Stomach (tissue), 9 donors: ENCODE results near the gene FRMD1. TPM values are rescaled to one million over a fixed set of nuclear protein-coding genes. Genes with fewer than 3 reads are reported as not detected.

ENCODE experiments used
- DNase-seq, 2 donors: peaks; one replicate each; pipeline versions ENCODE4 v3.0.0 to v3.0.0-alpha.2; 2013 to 2019
- H3K27ac ChIP-seq, 5 donors: fragments of 200-600 bp in 4 of 5; sonication (generic) in 4 of 5; one replicate each; pipeline ENCODE4 v1.5.1; 2013 to 2019; ENCODE audit warnings: mild to moderate bottlenecking in 1 of 5, moderate library complexity in 1 of 5
- H3K27me3 ChIP-seq, 3 donors: fragments of 200-600 bp; sonication (generic); one replicate each; pipeline ENCODE4 v1.5.1; 2017 to 2019; ENCODE audit warnings: mixed run types in 1 of 3
- H3K36me3 ChIP-seq, 4 donors: fragments of 200-600 bp; sonication (generic); 1 replicate in 3 of 4; 2 replicates in 1 of 4; pipeline ENCODE4 v1.5.1; 2016 to 2019
- H3K4me1 ChIP-seq, 4 donors: fragments of 200-600 bp; sonication (generic); one replicate each; pipeline ENCODE4 v1.5.1; 2016 to 2019
- H3K4me3 ChIP-seq, 4 donors: fragments of 200-600 bp; sonication (generic) in 3 of 4; one replicate each; pipeline ENCODE4 v1.5.1; 2016 to 2019; ENCODE audit warnings: mild to moderate bottlenecking in 1 of 4
- H3K9me3 ChIP-seq, 4 donors: fragments of 200-600 bp; sonication (generic); one replicate each; pipeline ENCODE4 v1.5.1; 2016 to 2019
- CTCF ChIP-seq, 7 experiments: fragments of 450-650 bp in 4 of 7; fragments of 200-600 bp in 3 of 7; sonication (generic) in 3 of 7; IDR thresholded peaks; one replicate each; pipeline ENCODE4 v1.5.1; 2016 to 2019; ENCODE audit warnings: antibody characterized with exemption in 7 of 7, control low read depth in 2 of 7, mild to moderate bottlenecking in 1 of 7
- EP300 ChIP-seq: sonication (generic); formaldehyde crosslinking; IDR thresholded peaks from one replicate; pipeline ENCODE4 v1.6.1; 2017; ENCODE audit warnings: antibody characterized with exemption
- POLR2A ChIP-seq, 4 donors: fragments of 450-650 bp; IDR thresholded peaks; one replicate each; pipeline ENCODE4 v1.6.1; 2016; ENCODE audit warnings: antibody characterized with exemption in 4 of 4, control low read depth in 2 of 4, mild to moderate bottlenecking in 1 of 4, moderate library complexity in 1 of 4
- POLR2AphosphoS5 ChIP-seq, 3 donors: sonication (generic); formaldehyde crosslinking; IDR thresholded peaks; one replicate each; pipeline ENCODE4 v1.6.1; 2016; ENCODE audit warnings: antibody characterized with exemption in 3 of 3
- WGBS, 5 donors: extraction: QIAGEN DNeasy Blood & Tissue Kit in 3 of 5; methylation state at CpG; one replicate each; pipeline versions ENCODE4 v1.1.5 to v1.1.7; 2013 to 2018; 5-methylcytosine and 5-hydroxymethylcytosine counted together
- intact Hi-C: fragments of 100-400 bp; cut with DNase I; formaldehyde crosslinking; loops from one replicate; pipeline ENCODE4 v1.15.1; 2023; ENCODE audit warnings: low total_unique reads
- polyA plus RNA-seq, 3 donors: library from polyadenylated mRNA; stranded (reverse); fragments of 200-250 nt; gene quantifications; one replicate each; pipeline ENCODE4 v1.2.3, GENCODE V29; 2013
- total RNA-seq, 5 donors: library from RNA; depleted of rRNA; stranded (reverse); fragments of >200 nt; gene quantifications; one replicate each; pipeline versions ENCODE4 v1.1.0 to v1.2.3, GENCODE V29; 2014 to 2016
- donor health status: healthy with polysubstance abuse.
- donor health status: Bipolar disorder and iron deficiency.
- donor health status: healthy.

Gene FRMD1
- total and polyA plus RNA-seq, 8 donors: 0.43 to 42.9 (median 7.7) TPM

DNA sequence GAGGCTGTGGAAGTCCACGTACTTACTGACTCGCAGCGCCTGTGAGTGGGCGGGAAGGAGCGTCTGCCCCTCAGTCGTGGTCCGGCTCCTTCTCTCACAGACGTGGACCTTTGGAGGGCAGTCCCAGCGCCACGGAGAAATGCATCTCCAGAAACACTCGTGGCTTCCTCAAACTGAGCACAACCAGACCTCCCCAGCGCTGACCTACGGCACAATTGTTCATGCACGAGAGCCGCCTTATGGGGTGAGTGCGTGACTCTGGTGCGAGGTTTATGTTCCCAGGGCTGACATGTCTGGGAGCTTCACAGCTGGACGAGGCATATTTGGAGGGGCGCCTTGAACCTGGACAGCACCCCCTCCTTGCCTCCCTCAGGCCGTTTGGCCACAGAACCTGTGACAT lies 29.7 kb downstream of the FRMD1 start:
- intact Hi-C loops: no loop called here
- no peaks in the 10 kb centered on the region for H3K9me3 ChIP-seq
- no peak overlapping the region for H3K4me3 ChIP-seq
- H3K4me1 ChIP-seq: peaks cover 0 to 10% (median 4%) of the 10 kb centered on the region in 4 donors
- H3K27ac ChIP-seq: no peak overlapping the region
- no peak for TF ChIP-seq POLR2A (IDR thresholded peaks at IDR 0.05)
- TF ChIP-seq EP300: no peak
- no peaks in the 10 kb centered on the region for H3K36me3 ChIP-seq
- no peaks in the 10 kb centered on the region for H3K27me3 ChIP-seq
- no peak for DNase-seq
- WGBS, 5 donors: 91 to 94% (median 93%) methylated on average over 15 to 20 of the region's 20 CpGs

DNA sequence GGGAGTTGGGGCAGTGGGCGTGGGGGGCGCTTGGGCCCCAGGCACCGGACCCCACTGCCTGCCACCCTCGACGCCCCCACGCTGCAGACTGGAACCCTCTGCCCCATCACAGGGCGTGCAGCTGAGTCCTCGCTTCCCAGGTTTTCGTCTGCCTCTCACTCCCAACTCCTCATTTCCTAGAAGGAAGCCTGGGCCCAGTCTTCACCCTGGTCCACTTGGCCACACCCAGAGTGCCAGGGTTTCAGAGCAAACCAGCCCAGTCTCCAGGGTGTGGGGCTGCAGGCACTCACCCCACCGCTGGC lies 30.3 kb downstream of the FRMD1 start:
- Histone ChIP-seq H3K4me3 (no peak overlapping the region), H3K9me3 (no peaks in the 10 kb centered on the region), H3K4me1 (peaks cover 0 to 9% (median 4%) of the 10 kb centered on the region in 4 donors), H3K27me3 (no peaks in the 10 kb centered on the region), H3K36me3 (no peaks in the 10 kb centered on the region), H3K27ac (no peak overlapping the region)
- TF ChIP-seq EP300 (no peak), CTCF (IDR thresholded peaks at IDR 0.05) (no peak), POLR2A (IDR thresholded peaks at IDR 0.05) (no peak), POLR2AphosphoS5 (IDR thresholded peaks at IDR 0.05) (no peak)
- intact Hi-C loops: no loop called here
- WGBS, 5 donors: 81 to 99% (median 93%) methylated on average over 10 of the region's 10 CpGs
- no peak for DNase-seq

- H3K36me3 ChIP-seq: no peaks in the 10 kb centered on the region
- no peaks in the 10 kb centered on the region for H3K9me3 ChIP-seq
- WGBS, 5 donors: 79 to 85% (median 84%) methylated on average over 27 to 31 of the region's 31 CpGs
- peaks cover 0 to 9% (median 4%) of the 10 kb centered on the region in 4 donors for H3K4me1 ChIP-seq
- TF ChIP-seq CTCF (IDR thresholded peaks at IDR 0.05): no peak
- no peak for TF ChIP-seq EP300
- TF ChIP-seq POLR2AphosphoS5 (IDR thresholded peaks at IDR 0.05): no peak
- no peak for TF ChIP-seq POLR2A (IDR thresholded peaks at IDR 0.05)
- H3K27me3 ChIP-seq: no peaks in the 10 kb centered on the region
- DNase-seq: no peak
- no peak overlapping the region for H3K27ac ChIP-seq
- intact Hi-C loops: no loop called here
- H3K4me3 ChIP-seq: no peak overlapping the region
These were observed 30.9 kb downstream of the FRMD1 start for GRCh38 chr6:168047841-168048723.

DNA sequence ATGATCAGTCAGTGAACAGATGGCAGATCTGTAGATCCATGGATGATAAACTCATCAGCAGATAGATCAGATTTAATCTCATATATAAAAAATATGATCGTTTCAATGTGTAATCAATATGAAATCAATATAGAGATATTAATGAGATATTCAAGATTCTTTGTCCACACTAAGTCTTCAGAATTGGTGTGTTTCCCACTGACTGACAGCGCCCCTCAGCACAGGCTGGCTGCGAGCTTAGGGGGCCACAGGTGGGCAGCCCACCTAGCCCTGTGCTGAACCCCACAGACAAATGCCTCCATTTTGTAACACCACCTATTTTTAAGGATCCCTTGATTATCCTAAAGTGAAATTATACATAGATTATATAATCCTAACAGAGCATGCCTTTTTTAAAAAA lies 32.3 kb downstream of the FRMD1 start:
- DNase-seq: no peak
- TF ChIP-seq CTCF (IDR thresholded peaks at IDR 0.05) (no peak), EP300 (no peak), POLR2AphosphoS5 (IDR thresholded peaks at IDR 0.05) (no peak)
- Histone ChIP-seq H3K4me3 (no peak overlapping the region), H3K27me3 (no peaks in the 10 kb centered on the region), H3K27ac (no peak overlapping the region), H3K9me3 (peaks cover 0 to 4% (median 1%) of the 10 kb centered on the region in 4 donors), H3K4me1 (peaks cover 0 to 9% (median 4%) of the 10 kb centered on the region in 4 donors), H3K36me3 (no peaks in the 10 kb centered on the region)
- WGBS, 5 donors: 89 to 96% (median 93%) methylated on average over 3 of the region's 3 CpGs
- intact Hi-C loops: no loop called here
